Smooth muscle cell (in vitro differentiated cells): ENCODE results near the gene PLCB3. TPM values are rescaled to one million over a fixed set of nuclear protein-coding genes. Genes with fewer than 3 reads are reported as not detected.
"Not testable (repeated sequence)": the region's sequence is repeated elsewhere in the genome, so short reads cannot be mapped to it uniquely, and the experiment has no call there.

Experiments
- DNase-seq: peaks from one replicate; lab custom pipeline; 2025; ENCODE audit not compliant: unreplicated experiment; lab: John Stamatoyannopoulos, UW
- H2AFZ ChIP-seq: fragments of 200-600 bp; sonication (generic); 2 replicates; pipeline ENCODE4 v1.6.0; 2016; ENCODE audit warnings: antibody characterized with exemption, low read depth, mild to moderate bottlenecking
- H3F3A ChIP-seq: fragments of 200-600 bp; sonication (generic); 2 replicates; pipeline ENCODE4 v1.6.0; 2017; ENCODE audit warnings: antibody characterized with exemption, low read depth
- H3K27ac ChIP-seq: fragments of 200-600 bp; sonication (generic); 2 replicates; pipeline ENCODE4 v1.5.1; 2016; ENCODE audit warnings: low read depth, mild to moderate bottlenecking
- H3K27me3 ChIP-seq: fragments of 200-600 bp; sonication (generic); 2 replicates; pipeline ENCODE4 v1.6.1; 2016; ENCODE audit warnings: low read depth, mild to moderate bottlenecking
- H3K36me3 ChIP-seq: fragments of 200-600 bp; sonication (generic); 2 replicates; pipeline ENCODE4 v1.5.1; 2016; ENCODE audit warnings: low read depth
- H3K4me1 ChIP-seq: fragments of 200-600 bp; sonication (generic); 2 replicates; pipeline ENCODE4 v1.5.1; 2016; ENCODE audit warnings: low read depth
- H3K4me2 ChIP-seq: fragments of 200-600 bp; sonication (generic); 2 replicates; pipeline ENCODE4 v1.6.0; 2016; ENCODE audit warnings: mild to moderate bottlenecking
- H3K4me3 ChIP-seq: fragments of 200-600 bp; sonication (generic); 2 replicates; pipeline ENCODE4 v1.5.1; 2016; ENCODE audit warnings: mild to moderate bottlenecking
- H3K79me2 ChIP-seq: fragments of 200-600 bp; sonication (generic); 2 replicates; pipeline ENCODE4 v1.6.0; 2016; ENCODE audit warnings: low read depth, mild to moderate bottlenecking
- H3K9ac ChIP-seq: fragments of 200-600 bp; sonication (generic); 2 replicates; pipeline ENCODE4 v1.6.0; 2016; ENCODE audit warnings: low read depth
- H3K9me3 ChIP-seq: fragments of 200-600 bp; sonication (generic); replicated peaks from 2 replicates; pipeline ENCODE4 v1.5.1; 2016; ENCODE audit warnings: low read depth
- H4K20me1 ChIP-seq: fragments of 200-600 bp; sonication (generic); 2 replicates; pipeline ENCODE4 v1.6.0; 2016; ENCODE audit warnings: low read depth
- WGBS: methylation state at CpG from one replicate; pipeline ENCODE4 v1.1.7; 2016; ENCODE audit warnings: low lambda C conversion rate; 5-methylcytosine and 5-hydroxymethylcytosine counted together
- polyA plus RNA-seq: library from polyadenylated mRNA; unstranded; fragments of >200 nt; fragmentation: Nextera tagmentation; extraction: Ambion mirVana; gene quantifications from 2 replicates; pipeline ENCODE4 v1.2.1, GENCODE V29; 2016
- total RNA-seq: library from RNA; depleted of rRNA; stranded (reverse); fragments of >200 nt; gene quantifications from 2 replicates; pipeline ENCODE4 v1.2.3, GENCODE V29; 2014
- TF ChIP-seq, protein P1 (sequence below): fragments of 200-600 bp; sonication (generic); IDR thresholded peaks from 2 replicates; pipeline ENCODE4 v1.5.1; 2017; ENCODE audit warnings: borderline replicate concordance, mild to moderate bottlenecking, antibody characterized with exemption; ENCODE audit not compliant: insufficient read depth, poor library complexity, severe bottlenecking

Gene PLCB3
- total and polyA plus RNA-seq, 2 experiments from 2014 or later: 15.0 to 15.6 TPM

- H3K36me3 ChIP-seq: no peaks in the 10 kb centered on the region
- H3K79me2 ChIP-seq: peaks cover 19% of the 10 kb centered on the region
- peaks cover 30% of the 10 kb centered on the region for H4K20me1 ChIP-seq
- 23% methylated on average over 5 of the region's 6 CpGs for WGBS
- peak overlapping the region; percentile 74 for H3K9ac ChIP-seq
- H3K4me1 ChIP-seq: peaks cover 21% of the 10 kb centered on the region
- no peaks in the 10 kb centered on the region for H3K9me3 ChIP-seq
- H3K4me2 ChIP-seq: peak overlapping the region; percentile 89
- DNase-seq: no peak
- peaks cover 7% of the 10 kb centered on the region for H3F3A ChIP-seq
- TF ChIP-seq, protein P1, sequence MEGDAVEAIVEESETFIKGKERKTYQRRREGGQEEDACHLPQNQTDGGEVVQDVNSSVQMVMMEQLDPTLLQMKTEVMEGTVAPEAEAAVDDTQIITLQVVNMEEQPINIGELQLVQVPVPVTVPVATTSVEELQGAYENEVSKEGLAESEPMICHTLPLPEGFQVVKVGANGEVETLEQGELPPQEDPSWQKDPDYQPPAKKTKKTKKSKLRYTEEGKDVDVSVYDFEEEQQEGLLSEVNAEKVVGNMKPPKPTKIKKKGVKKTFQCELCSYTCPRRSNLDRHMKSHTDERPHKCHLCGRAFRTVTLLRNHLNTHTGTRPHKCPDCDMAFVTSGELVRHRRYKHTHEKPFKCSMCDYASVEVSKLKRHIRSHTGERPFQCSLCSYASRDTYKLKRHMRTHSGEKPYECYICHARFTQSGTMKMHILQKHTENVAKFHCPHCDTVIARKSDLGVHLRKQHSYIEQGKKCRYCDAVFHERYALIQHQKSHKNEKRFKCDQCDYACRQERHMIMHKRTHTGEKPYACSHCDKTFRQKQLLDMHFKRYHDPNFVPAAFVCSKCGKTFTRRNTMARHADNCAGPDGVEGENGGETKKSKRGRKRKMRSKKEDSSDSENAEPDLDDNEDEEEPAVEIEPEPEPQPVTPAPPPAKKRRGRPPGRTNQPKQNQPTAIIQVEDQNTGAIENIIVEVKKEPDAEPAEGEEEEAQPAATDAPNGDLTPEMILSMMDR: no peak
- no peaks in the 10 kb centered on the region for H3K27me3 ChIP-seq
- H3K4me3 ChIP-seq: peak overlapping the region; percentile 63
- peak overlapping the region; percentile 87 for H3K27ac ChIP-seq
- no peak overlapping the region for H2AFZ ChIP-seq
Measured at GRCh38 chr11:64245401-64245796, 5.9 kb upstream of the PLCB3 start.

GRCh38 chr11:64245797-64246620, 5.3 kb upstream of the PLCB3 start:
- DNase-seq: peak; percentile 33
- WGBS: 1% methylated on average over 45 of the region's 46 CpGs
- TF ChIP-seq, protein P1: no peak
- H3F3A ChIP-seq: peaks cover 7% of the 10 kb centered on the region
- H4K20me1 ChIP-seq: peaks cover 30% of the 10 kb centered on the region
- H3K79me2 ChIP-seq: peaks cover 19% of the 10 kb centered on the region
- peak overlapping the region; percentile 80 for H3K9ac ChIP-seq
- H3K9me3 ChIP-seq: no peaks in the 10 kb centered on the region
- peak overlapping the region; percentile 63 for H3K4me3 ChIP-seq
- H3K27ac ChIP-seq: peak overlapping the region; percentile 87
- H3K4me2 ChIP-seq: peak overlapping the region; percentile 89
- no peaks in the 10 kb centered on the region for H3K27me3 ChIP-seq
- peaks cover 25% of the 10 kb centered on the region for H3K4me1 ChIP-seq
- no peak overlapping the region for H2AFZ ChIP-seq
- no peaks in the 10 kb centered on the region for H3K36me3 ChIP-seq

DNA sequence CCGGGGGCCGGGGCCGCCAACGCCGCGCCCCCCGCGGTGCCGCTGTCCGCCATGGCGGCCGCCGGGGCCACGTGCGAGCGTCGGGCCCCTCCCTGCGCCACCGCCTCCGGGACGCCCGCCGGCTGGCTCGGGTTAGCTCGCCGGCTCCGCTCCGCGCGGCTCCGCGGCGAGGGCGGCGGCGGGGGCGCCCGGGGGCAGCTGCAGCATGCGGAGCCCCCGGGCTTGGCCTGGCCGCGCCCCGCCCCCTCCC, 4.8 kb upstream of the PLCB3 start:
- Histone ChIP-seq H3K4me1 (peaks cover 25% of the 10 kb centered on the region), H3K4me3 (peak overlapping the region; percentile 63), H4K20me1 (peaks cover 30% of the 10 kb centered on the region), H3K79me2 (peaks cover 19% of the 10 kb centered on the region), H3K27ac (peak overlapping the region; percentile 87)
- not testable (repeated sequence) for H3K27me3 ChIP-seq, H3F3A ChIP-seq, H3K9ac ChIP-seq, H2AFZ ChIP-seq, H3K36me3 ChIP-seq, DNase-seq, H3K4me2 ChIP-seq, H3K9me3 ChIP-seq
- 0% methylated on average over 20 of the region's 43 CpGs for WGBS

- no peaks in the 10 kb centered on the region for H3K27me3 ChIP-seq
- H3K9ac ChIP-seq: peak within 1 kb of the TSS; percentile 80
- peaks cover 28% of the 10 kb centered on the region for H4K20me1 ChIP-seq
- peak within 1 kb of the TSS; percentile 92 for H3K4me2 ChIP-seq
- peaks cover 25% of the 10 kb centered on the region for H3K4me1 ChIP-seq
- H3K36me3 ChIP-seq: no peaks in the 10 kb centered on the region
- peak within 1 kb of the TSS; percentile 63 for H3K4me3 ChIP-seq
- DNase-seq: peak; percentile 72
- H3K79me2 ChIP-seq: peaks cover 25% of the 10 kb centered on the region
- 1% methylated on average over 43 of the region's 74 CpGs for WGBS
- peak within 1 kb of the TSS; percentile 87 for H3K27ac ChIP-seq
- peak within 1 kb of the TSS; percentile 59 for H2AFZ ChIP-seq
- TF ChIP-seq, protein P1: no peak
- H3K9me3 ChIP-seq: no peaks in the 10 kb centered on the region
- peaks cover 7% of the 10 kb centered on the region for H3F3A ChIP-seq
Measured at GRCh38 chr11:64246871-64247728, 4.2 kb upstream of the PLCB3 start, which contains the start of gene PPP1R14B. Gene PPP1R14B (minus strand): TSS chr11:64246943. CDS start chr11:64246673, 270 bp downstream.
